Measurements from ENCODE around the gene FSTL5. TPM values are rescaled to one million over a fixed set of nuclear protein-coding genes. Genes with fewer than 3 reads are reported as not detected.

FSTL5 gene
- total and polyA plus RNA-seq, 2 of the 8 experiments (the other 6 are each of a cell fraction or from before 2014, with no cell fraction given), result 0.09 to 0.32 TPM

DNA sequence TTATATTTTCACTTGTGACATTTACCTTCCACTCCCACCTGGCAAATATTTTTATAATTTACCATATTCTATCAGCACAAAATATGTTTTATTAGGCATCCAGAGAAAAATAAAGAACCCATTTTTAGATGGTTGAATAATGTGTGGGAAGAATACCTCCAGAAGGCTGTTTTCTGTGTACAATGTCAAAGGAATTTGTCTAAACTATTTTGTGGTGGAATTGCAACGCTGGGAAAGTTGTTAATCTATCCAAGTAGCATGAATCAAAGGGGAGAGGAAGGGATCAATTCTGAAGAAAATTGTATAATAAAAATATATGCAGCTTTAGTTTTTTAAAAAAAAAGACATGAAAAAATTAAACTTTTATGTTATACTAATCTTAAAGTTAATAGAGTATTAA is 706.5 kb downstream of the FSTL5 start (continued):
- TF ChIP-seq SIN3A (conservative IDR thresholded peaks at IDR 0.05 in 1 of 2, IDR thresholded peaks at IDR 0.05 in 1 of 2; ENCODE audit: low read depth in 1 of 2, low read length in 2 of 2) (no peak), RBBP5 (IDR thresholded peaks at IDR 0.05; ENCODE audit: borderline replicate concordance, low read depth, low read length) (no peak), EZH2 (IDR thresholded peaks at IDR 0.05; ENCODE audit: low read depth, low read length, severe bottlenecking) (no peak), SP4 (IDR thresholded peaks at IDR 0.05; ENCODE audit: low read length) (no peak), KDM1A (IDR thresholded peaks at IDR 0.05; ENCODE audit: borderline replicate concordance, low read length) (no peak), CHD2 (IDR thresholded peaks at IDR 0.05; ENCODE audit: low read length) (no peak)

Data from H1 (cell line).